Tibial nerve (tissue), 4 donors: ENCODE data around the gene NRSN2.

Source experiments
- EP300 ChIP-seq, 2 donors: sonication (generic); formaldehyde crosslinking; IDR thresholded peaks; one replicate each; pipeline ENCODE4 v1.6.1; 2017; ENCODE audit warnings: antibody characterized with exemption in 2 of 2, mild to moderate bottlenecking in 1 of 2
- POLR2A ChIP-seq, 2 donors: fragments of 450-650 bp; IDR thresholded peaks; one replicate each; pipeline ENCODE4 v1.6.1; 2017; ENCODE audit warnings: antibody characterized with exemption in 2 of 2, mild to moderate bottlenecking in 2 of 2, moderate library complexity in 2 of 2
- TF ChIP-seq, protein P1 (sequence below), 5 experiments: fragments of 200-600 bp in 3 of 5; fragments of 450-650 bp in 2 of 5; sonication (generic) in 3 of 5; IDR thresholded peaks; one replicate each; pipeline ENCODE4 v1.5.1; 2016 to 2019; ENCODE audit warnings: antibody characterized with exemption in 5 of 5, mild to moderate bottlenecking in 3 of 5, moderate library complexity in 2 of 5

DNA sequence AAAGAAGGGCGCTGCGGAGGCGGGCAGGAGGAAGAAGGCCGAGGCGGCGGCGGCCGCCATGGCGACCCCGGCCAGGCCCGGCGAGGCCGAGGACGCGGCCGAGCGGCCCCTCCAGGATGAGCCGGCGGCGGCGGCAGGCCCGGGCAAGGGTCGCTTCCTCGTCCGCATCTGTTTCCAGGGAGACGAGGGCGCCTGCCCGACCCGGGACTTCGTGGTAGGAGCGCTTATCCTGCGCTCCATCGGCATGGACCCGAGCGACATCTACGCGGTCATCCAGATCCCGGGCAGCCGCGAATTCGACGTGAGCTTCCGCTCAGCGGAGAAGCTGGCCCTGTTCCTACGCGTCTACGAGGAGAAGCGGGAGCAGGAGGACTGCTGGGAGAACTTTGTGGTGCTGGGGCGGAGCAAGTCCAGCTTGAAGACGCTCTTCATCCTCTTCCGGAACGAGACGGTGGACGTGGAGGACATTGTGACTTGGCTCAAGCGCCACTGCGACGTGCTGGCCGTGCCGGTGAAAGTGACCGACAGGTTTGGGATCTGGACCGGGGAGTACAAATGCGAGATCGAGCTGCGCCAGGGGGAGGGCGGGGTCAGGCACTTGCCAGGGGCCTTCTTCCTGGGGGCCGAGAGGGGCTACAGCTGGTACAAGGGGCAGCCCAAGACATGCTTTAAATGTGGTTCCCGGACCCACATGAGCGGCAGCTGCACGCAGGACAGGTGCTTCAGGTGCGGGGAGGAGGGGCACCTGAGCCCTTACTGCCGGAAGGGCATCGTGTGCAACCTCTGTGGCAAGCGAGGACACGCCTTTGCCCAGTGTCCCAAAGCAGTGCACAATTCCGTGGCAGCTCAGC lies 48.8 kb upstream of the NRSN2 start:
- TF ChIP-seq, protein P1, sequence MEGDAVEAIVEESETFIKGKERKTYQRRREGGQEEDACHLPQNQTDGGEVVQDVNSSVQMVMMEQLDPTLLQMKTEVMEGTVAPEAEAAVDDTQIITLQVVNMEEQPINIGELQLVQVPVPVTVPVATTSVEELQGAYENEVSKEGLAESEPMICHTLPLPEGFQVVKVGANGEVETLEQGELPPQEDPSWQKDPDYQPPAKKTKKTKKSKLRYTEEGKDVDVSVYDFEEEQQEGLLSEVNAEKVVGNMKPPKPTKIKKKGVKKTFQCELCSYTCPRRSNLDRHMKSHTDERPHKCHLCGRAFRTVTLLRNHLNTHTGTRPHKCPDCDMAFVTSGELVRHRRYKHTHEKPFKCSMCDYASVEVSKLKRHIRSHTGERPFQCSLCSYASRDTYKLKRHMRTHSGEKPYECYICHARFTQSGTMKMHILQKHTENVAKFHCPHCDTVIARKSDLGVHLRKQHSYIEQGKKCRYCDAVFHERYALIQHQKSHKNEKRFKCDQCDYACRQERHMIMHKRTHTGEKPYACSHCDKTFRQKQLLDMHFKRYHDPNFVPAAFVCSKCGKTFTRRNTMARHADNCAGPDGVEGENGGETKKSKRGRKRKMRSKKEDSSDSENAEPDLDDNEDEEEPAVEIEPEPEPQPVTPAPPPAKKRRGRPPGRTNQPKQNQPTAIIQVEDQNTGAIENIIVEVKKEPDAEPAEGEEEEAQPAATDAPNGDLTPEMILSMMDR (IDR thresholded peaks at IDR 0.05) = no peak
- TF ChIP-seq POLR2A (IDR thresholded peaks at IDR 0.05) (no peak), EP300 (IDR thresholded peaks at IDR 0.05) (peak in 1 of 2 donors; percentile 74)
